NCI-H748 treated with DMSO at 0.1 percent for 48 hours (cell line): ENCODE measurements around the gene CHERP.

Experiments used
- DNase-seq: peaks from one replicate; lab custom pipeline; 2025; lab: John Stamatoyannopoulos, UW

The CHERP gene, protein sequence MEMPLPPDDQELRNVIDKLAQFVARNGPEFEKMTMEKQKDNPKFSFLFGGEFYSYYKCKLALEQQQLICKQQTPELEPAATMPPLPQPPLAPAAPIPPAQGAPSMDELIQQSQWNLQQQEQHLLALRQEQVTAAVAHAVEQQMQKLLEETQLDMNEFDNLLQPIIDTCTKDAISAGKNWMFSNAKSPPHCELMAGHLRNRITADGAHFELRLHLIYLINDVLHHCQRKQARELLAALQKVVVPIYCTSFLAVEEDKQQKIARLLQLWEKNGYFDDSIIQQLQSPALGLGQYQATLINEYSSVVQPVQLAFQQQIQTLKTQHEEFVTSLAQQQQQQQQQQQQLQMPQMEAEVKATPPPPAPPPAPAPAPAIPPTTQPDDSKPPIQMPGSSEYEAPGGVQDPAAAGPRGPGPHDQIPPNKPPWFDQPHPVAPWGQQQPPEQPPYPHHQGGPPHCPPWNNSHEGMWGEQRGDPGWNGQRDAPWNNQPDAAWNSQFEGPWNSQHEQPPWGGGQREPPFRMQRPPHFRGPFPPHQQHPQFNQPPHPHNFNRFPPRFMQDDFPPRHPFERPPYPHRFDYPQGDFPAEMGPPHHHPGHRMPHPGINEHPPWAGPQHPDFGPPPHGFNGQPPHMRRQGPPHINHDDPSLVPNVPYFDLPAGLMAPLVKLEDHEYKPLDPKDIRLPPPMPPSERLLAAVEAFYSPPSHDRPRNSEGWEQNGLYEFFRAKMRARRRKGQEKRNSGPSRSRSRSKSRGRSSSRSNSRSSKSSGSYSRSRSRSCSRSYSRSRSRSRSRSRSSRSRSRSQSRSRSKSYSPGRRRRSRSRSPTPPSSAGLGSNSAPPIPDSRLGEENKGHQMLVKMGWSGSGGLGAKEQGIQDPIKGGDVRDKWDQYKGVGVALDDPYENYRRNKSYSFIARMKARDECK

GRCh38 chr19:16542045-16542909 is at the start of gene CHERP:
CHERP (minus strand) TSS chr19:16542437; CDS start chr19:16542378, 59 bp downstream.
- peak; percentile 81 for DNase-seq

GRCh38 chr19:16590876-16591802 is 48.9 kb upstream of the CHERP start:
- DNase-seq: no peak

DNA sequence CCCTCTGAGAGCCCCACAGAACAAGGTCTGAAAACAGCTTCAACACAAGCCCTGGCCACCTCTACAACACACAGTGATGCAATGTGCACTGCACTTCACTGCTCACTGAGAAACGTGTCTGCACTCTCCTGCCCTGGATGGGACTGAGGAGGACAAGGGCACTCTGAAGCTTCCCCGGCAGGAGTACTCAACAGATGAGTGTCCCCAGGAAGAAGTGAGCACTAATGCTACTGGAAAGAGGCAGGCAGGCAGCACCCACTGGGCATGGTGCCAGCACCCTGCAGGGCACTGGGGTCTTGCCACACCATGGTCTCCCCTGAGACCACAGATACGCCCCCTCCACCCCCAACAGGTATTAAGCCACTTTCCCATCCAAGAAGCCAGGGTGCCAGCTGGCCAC is 47.7 kb upstream of the CHERP start:
- DNase-seq: no peak

DNA sequence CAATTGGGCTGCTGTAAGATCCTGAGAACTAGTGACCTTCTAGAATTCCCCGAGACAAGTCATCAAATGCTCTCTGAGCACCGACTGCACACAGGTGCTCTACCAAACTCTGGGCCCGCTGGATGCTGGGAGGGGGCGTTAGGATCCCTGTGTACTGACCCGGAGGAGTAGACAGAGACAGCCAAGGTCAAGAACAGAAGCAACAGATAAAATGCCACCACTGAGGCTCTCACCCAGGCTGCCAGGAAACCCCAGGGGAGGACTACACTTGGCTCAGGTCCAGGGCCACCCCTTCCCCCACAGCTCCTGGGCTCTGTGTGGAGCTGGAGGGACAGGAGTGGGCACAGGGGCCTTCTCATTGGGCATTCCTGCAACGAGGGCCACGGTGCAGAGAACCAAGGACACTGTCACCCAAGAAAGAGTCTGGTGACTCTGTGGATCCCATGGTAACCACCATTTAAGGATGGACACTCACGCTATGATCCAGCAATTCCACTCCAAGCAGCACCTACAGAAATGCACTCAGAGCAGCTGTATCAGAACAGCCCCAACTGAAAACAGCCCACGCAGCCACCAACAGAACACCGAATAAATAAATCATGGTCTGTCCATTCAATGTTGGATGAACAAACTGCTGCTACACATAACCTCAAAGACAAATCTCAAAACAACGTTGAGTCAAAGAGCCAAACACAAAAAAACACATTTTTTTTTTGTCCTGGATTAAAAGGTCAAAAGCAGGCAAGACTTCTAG is 46.8 kb upstream of the CHERP start:
- DNase-seq: no peak

DNA sequence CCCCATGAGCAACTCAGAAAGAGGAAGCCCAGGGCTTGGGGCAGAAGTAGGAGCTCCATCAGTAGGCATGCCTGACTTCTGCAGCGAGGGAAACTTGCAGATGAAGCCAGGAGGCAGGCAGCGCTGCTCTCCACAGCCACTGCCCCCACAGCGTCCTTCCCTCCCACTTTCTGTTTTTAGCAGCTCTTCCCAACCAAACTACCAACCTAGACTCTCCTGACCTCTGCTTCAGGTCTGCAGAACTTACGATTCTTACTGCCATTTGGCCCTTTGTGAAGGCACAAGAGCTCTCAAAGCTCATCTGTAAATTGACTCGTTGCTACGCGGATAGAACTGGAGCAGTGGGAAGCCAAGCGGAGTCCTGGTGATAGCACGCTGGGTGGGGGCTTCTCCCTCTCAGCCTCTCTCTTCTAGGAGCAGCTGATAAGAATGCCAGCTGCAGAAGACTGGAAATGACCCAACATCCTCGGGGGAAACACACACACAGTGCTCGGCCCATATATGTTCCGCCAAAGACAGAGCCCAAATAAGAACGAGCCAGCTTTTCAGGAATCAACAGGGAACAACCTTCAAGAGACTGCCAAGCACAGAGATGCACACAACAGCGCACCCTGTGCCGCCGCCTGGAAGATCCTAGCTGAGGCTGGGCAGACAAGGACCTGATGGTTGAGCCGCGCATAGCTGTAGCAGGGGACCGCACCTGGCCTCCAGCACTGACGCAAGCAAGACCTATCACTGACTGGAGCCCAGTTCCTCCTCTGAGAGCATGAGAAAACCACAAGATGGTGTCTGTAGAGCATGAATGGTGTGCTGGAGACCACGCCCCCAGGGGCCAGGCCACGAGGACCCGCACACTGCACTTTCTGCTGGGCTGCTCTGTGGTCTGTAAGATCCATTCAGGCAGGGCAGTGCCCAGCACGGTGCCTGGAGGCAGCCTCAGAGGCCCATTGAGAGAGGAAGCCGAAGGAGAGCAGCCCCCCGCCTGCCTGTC is 45.9 kb upstream of the CHERP start:
- no peak for DNase-seq

DNA sequence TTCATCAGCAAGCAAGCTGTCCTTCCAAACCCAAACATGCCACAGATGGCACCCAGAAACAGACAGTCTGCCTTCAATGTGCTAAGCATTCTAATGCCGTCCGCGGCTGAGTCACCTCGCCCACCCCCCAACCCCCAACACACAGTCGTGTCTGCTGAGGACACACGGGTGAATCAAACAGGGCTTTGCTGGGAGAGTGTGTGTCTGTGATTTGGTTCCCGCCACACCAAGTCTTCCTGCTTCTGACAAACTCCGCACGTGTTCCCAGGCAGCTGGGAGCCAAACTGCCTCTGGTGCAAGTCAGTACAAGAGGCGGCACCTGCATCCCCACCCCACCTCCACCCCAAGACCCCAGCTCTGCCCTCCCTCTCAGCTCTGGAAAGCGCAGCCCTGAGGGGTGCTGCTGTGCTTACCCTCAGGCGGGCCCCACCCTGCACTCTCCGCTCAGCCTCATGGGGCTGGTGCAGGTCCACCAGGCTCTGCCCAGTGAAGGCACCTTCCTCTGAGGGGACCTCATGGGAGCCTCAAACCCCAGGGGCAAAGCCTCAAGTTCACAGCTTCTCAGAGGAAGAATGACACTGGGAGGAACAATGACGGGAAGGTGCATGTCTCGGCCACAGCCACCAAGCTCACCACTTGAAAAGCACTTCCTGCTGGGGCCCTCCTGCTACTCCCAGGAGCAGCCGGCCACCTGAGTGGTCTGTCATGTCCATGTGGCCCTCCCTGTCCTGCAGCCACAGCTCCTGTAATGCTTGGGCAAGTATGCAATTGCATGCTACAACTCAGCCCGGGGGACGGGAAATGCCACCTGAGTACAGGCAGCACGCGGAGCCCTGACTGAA is 45.0 kb upstream of the CHERP start:
- DNase-seq: no peak

GRCh38 chr19:16586477-16586871 is 44.2 kb upstream of the CHERP start:
- DNase-seq: no peak

DNA sequence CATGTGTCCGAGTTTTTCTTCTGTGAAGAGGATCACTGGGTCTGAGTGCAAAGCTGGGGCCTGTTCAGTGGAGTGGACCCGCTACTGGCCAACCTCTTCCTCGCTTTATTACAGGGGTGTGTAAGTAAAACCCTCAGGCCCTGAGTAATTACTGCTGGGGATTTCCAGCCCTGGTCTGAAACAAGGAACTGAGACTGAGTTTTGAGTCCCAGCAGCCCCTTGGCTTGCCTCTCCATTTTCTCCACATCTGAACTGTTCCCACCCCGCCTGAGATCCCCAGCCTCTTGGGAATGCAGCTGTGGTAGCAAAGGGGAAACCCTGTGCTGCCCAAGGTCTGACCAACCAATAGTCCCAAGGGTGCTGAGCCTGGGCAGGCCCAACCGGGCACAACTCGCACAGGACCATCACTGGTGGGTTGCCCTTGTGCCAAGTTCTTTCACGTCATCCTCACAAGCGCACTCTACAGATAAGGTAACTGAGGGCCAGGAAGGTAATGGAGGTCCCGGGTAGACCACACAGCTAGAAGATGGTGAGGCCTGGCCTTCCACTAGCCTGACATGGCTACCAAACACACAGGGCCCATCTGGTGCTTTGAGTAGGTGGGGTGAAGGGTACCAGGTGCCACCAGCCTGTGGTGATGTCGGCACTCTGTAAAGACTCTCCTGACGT is 43.7 kb upstream of the CHERP start:
- no peak for DNase-seq

GRCh38 chr19:16585094-16585801 is 43.0 kb upstream of the CHERP start:
- no peak for DNase-seq

DNA sequence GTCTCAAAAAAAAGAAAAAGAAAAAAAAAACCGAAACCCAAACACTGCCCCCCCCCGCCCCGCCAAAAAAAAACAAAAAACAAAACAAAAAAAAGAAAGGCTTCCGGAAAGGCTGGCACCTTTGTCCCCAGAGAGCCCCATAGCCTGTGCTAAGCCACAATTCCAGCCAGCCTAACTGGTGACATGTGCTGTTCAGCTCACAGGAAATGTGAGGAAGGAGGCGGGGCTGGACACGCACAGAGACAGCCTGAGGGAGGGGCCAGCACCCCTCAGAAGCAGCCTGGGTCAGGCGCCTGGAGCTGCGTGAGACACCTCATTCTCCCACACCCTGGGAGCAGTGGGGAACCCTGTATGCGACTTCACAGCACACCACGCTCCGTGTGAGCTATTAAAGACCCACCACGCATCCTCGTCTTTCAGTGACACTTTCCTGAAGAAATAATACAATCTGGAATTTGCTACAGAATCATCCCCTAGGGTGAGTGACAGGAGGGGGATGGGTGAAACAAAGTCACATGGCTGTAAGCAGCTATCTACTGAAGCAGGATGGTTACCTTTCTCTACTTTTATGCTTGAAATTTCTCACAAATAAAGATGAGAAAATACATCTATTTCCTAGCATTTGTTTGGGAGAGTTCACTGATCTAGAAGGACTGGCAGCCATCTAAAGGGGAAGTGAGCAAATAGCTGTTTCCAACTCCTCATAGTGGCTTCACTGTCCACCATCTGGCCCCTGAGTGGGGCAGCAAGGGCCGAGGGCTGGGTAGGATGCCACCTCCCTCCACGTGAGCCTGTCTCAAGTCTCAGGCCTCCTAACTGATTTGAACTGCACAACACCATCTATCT is 42.2 kb upstream of the CHERP start:
- peak; percentile 0 for DNase-seq

GRCh38 chr19:16582486-16583261 is 40.4 kb upstream of the CHERP start:
- DNase-seq: no peak

DNA sequence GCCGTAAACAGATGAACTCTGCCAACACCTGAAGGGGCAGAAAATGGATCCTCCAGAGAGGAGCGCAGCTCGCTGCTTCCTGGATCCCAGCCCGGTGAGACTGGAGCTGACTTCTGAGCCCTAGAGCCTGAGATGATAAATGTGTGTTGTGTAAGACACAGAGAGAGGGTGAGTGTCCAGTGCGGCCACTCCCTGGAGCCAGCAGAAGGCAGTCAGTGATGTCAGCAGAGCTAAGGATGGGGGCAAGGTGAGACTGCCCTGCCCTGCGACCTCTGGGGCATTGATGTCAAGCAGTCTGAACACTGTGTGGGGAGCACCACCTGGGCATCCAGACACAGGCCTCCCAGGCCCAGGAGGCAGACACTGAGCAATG is 39.7 kb upstream of the CHERP start:
- DNase-seq: no peak

- no peak for DNase-seq
Measured at GRCh38 chr19:16581145-16581970, 39.1 kb upstream of the CHERP start.

- no peak for DNase-seq
Measured at GRCh38 chr19:16579381-16579780, 37.1 kb upstream of the CHERP start.
